AG04450 (cell line): ENCODE measurements around the gene HIF1A. TPM values are rescaled to one million over a fixed set of nuclear protein-coding genes. Genes with fewer than 3 reads are reported as not detected.

ENCODE experiments used
- CTCF ChIA-PET: fragments of 300-600, 350-600 bp; formaldehyde crosslinking; extraction: SDS; loops from one replicate; lab custom pipeline; 2022; ENCODE audit warnings: antibody characterized with exemption, inconsistent platforms; lab: Charles Lee
- POLR2A ChIA-PET: fragments of 350-600 bp; formaldehyde crosslinking; extraction: SDS; loops from one replicate; lab custom pipeline; 2021; ENCODE audit warnings: antibody characterized with exemption, inconsistent platforms; lab: Yijun Ruan, JAX
- DNase-seq: peaks from one replicate; pipeline ENCODE4 v3.0.0-alpha.2; 2011; ENCODE audit warnings: low read depth, low spot score
- H3K27ac ChIP-seq: one replicate; pipeline ENCODE4 v1.5.1; 2012; ENCODE audit warnings: low read depth, low read length, control low read depth
- H3K27me3 ChIP-seq: one replicate; pipeline ENCODE4 v1.6.0; 2012; ENCODE audit warnings: low read length; ENCODE audit not compliant: control insufficient read depth, insufficient read depth
- H3K4me3 ChIP-seq: 2 replicates; pipeline ENCODE4 v1.5.1; 2011; ENCODE audit warnings: mild to moderate bottlenecking, low read depth, low read length, control low read depth
- H3K9me3 ChIP-seq: 2 replicates; pipeline ENCODE4 v1.5.1; 2012; ENCODE audit warnings: low read length; ENCODE audit not compliant: control insufficient read depth, insufficient read depth
- polyA plus RNA-seq: library from polyadenylated mRNA; depleted of rRNA; stranded (reverse); fragments of >200 nt; gene quantifications from 2 replicates; pipeline ENCODE4 v1.2.3, GENCODE V29; 2011
- TF ChIP-seq, protein P1 (sequence below): IDR thresholded peaks from 2 replicates; pipeline ENCODE4 v1.5.1; 2011; ENCODE audit warnings: low read depth, low read length, control low read depth, inconsistent platforms

HIF1A gene
- polyA plus RNA-seq, 1 experiment = 210 TPM

DNA sequence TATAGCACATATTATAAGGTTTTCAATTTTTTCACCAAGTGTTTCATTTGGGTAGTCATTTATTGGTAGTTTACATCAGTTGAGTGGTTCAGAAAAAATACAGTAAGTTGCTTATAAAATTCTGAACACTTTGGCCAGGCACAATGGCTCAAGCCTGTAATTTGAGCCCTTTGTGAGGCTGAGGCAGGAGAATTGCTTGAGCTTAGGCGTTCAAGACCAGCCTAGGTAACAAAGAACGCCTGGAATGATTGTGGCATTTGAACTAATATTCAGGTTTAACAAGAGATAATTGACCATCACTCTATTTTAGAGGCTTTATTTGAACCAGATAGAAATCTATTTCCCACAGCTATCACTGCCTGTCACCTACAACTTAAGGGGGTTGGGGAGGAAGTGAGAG is 22.7 kb downstream of the HIF1A start:
- TF ChIP-seq, protein P1, sequence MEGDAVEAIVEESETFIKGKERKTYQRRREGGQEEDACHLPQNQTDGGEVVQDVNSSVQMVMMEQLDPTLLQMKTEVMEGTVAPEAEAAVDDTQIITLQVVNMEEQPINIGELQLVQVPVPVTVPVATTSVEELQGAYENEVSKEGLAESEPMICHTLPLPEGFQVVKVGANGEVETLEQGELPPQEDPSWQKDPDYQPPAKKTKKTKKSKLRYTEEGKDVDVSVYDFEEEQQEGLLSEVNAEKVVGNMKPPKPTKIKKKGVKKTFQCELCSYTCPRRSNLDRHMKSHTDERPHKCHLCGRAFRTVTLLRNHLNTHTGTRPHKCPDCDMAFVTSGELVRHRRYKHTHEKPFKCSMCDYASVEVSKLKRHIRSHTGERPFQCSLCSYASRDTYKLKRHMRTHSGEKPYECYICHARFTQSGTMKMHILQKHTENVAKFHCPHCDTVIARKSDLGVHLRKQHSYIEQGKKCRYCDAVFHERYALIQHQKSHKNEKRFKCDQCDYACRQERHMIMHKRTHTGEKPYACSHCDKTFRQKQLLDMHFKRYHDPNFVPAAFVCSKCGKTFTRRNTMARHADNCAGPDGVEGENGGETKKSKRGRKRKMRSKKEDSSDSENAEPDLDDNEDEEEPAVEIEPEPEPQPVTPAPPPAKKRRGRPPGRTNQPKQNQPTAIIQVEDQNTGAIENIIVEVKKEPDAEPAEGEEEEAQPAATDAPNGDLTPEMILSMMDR = no peak
- Histone ChIP-seq H3K27me3 (no peaks in the 10 kb centered on the region), H3K4me3 (no peak overlapping the region), H3K9me3 (no peaks in the 10 kb centered on the region), H3K27ac (no peak overlapping the region)
- POLR2A ChIA-PET = no interaction called here
- no peak for DNase-seq
- CTCF ChIA-PET = interaction anchor here (2.2 to 3.8 kb wide), 2 partner anchors 21 to 257 kb away, joined by 4 to 14 read pairs; no protein-coding TSS in a partner anchor

DNA sequence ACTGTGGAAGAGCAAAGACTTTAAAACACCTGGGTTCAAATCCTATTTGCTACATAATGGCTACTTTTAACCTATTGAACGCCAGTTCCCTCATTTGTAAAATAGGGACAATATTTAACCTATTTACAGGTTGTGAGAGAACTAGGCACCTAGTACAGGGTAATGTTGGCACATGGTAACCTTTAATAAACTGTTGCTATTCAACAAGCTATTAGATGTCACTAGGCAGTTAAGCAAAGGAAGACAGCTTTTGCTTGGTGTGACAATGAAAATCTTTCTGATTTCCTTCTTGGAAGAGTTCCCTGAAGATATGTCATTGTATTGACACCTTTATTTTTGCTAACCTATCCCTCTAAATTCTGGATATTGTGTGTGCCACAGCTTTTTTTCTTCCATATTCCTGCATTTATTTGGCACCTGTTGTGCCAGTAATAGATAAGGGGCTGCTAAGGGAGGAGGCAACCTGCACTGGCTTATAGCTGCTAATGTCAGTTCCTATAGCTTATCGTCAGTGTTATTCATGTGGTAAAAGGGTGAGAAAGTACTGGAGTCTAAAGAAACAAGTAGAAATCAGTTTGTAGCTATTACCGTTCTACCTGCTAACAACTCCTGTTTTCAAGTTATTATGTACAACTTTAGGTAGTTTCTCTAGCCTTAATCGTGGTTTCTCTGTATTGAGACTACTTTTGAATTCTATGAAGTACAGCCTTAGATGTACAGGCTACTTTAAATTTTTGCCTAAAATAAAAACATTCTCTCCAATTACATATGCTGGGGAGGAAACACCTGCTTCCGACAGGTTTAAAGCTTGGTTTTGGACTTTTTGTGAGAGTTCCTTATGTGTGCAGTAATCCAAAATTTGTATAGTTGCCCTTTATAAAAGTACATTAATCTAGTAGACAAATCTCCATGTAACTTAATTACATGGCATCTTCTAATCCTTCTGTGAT is 24.3 kb downstream of the HIF1A start:
- no peaks in the 10 kb centered on the region for H3K27me3 ChIP-seq
- ChIA-PET CTCF (interaction anchor here (2.2 to 3.8 kb wide), 3 partner anchors 22 to 258 kb away, joined by 4 to 14 read pairs (median 14); no protein-coding TSS in a partner anchor), POLR2A (no interaction called here)
- H3K27ac ChIP-seq = no peak overlapping the region
- no peak overlapping the region for H3K4me3 ChIP-seq
- DNase-seq = no peak
- H3K9me3 ChIP-seq = no peaks in the 10 kb centered on the region
- TF ChIP-seq, protein P1 = no peak

DNA sequence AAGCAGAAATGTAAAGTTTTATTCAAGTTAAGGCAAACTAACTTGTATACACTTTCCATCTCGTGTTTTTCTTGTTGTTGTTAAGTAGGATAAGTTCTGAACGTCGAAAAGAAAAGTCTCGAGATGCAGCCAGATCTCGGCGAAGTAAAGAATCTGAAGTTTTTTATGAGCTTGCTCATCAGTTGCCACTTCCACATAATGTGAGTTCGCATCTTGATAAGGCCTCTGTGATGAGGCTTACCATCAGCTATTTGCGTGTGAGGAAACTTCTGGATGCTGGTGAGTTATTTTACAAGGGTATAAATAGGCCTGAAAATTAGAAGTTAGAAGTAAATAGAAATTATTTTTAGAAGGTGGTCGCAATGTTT is 25.0 kb downstream of the HIF1A start:
- TF ChIP-seq, protein P1 = no peak
- no peak overlapping the region for H3K4me3 ChIP-seq
- no peaks in the 10 kb centered on the region for H3K27me3 ChIP-seq
- ChIA-PET POLR2A (no interaction called here), CTCF (interaction anchor here (2.2 to 3.8 kb wide), 3 partner anchors 23 to 259 kb away, joined by 4 to 14 read pairs (median 14); no protein-coding TSS in a partner anchor)
- no peak for DNase-seq
- no peak overlapping the region for H3K27ac ChIP-seq
- no peaks in the 10 kb centered on the region for H3K9me3 ChIP-seq

DNA sequence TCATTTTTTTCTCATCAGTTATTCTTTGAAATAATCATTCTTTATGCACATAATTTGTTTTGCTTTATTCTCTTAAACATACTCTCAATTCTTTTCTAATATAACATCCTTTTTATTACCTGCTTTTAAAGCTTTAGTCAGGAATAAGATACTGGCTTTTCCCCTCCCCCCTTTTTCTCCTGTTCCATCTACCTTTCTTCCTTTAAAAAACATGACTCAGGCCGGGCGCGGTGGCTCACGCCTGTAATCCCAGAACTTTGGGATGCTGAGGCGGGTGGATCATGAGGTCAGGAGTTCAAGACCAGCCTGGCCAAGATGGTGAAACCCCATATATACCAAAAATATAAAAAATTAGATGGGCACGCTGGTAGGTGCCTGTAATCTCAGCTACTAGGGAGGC is 25.4 kb downstream of the HIF1A start:
- Histone ChIP-seq H3K27me3 (no peaks in the 10 kb centered on the region), H3K27ac (no peak overlapping the region), H3K4me3 (no peak overlapping the region), H3K9me3 (no peaks in the 10 kb centered on the region)
- POLR2A ChIA-PET = no interaction called here
- CTCF ChIA-PET = interaction anchor here (3.4 to 3.8 kb wide), 2 partner anchors 245 to 259 kb away, joined by 14 read pairs; no protein-coding TSS in a partner anchor
- no peak for DNase-seq
- TF ChIP-seq, protein P1 = no peak

DNA sequence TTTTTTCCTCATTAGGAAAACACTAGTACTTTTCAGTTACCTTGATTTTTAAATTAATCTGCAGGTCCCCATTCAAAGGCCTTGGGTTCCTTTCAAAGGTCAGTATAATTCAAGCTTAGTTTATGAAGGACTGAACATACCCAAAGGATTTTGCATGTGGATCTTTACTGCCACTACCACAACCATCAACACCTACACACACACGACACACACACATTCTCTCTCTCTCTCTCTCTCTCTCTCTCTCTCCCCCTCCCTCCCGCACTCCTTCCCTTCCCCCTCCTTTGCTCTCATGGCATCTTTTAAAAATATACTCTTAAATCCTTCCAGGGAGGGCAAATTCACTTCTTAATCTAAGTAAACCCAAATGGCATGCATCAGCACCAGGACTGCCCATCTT is 28.8 kb downstream of the HIF1A start:
- H3K9me3 ChIP-seq = no peaks in the 10 kb centered on the region
- no peaks in the 10 kb centered on the region for H3K27me3 ChIP-seq
- ChIA-PET POLR2A (no interaction called here), CTCF (no interaction called here)
- H3K4me3 ChIP-seq = no peak overlapping the region
- H3K27ac ChIP-seq = no peak overlapping the region
- TF ChIP-seq, protein P1 = no peak
- no peak for DNase-seq
